GM19468 (cell line): ENCODE results near the gene DNAJC10.
"Not testable (repeated sequence)": the region's sequence is repeated elsewhere in the genome, so short reads cannot be mapped to it uniquely, and the experiment has no call there.

Source experiments
- ATAC-seq: cut with Tn5 transposase; IDR thresholded peaks from one replicate; pipeline ENCODE4 v1.9.1; 2021; ENCODE audit warnings: mild to moderate bottlenecking, moderate library complexity, moderate number of reproducible peaks; ENCODE audit not compliant: unreplicated experiment; ENCODE audit errors: extremely low read depth

The DNAJC10 gene

GRCh38 chr2:182715892-182716649 lies at the start of gene DNAJC10:
Gene DNAJC10, plus strand, starts transcription at chr2:182716257. Its CDS starts 1,830 bp downstream, at chr2:182718087.
- peak; percentile 83 for ATAC-seq

GRCh38 chr2:182666674-182667314 lies 49.3 kb upstream of the DNAJC10 start:
- ATAC-seq = peak; percentile 70

- no peak for ATAC-seq
Observed at GRCh38 chr2:182667315-182667695, 48.8 kb upstream of the DNAJC10 start.

- no peak for ATAC-seq
Observed at GRCh38 chr2:182668671-182669070, 47.4 kb upstream of the DNAJC10 start.

- ATAC-seq = no peak
Observed at GRCh38 chr2:182672466-182673165, 43.4 kb upstream of the DNAJC10 start.

- ATAC-seq = no peak
Observed at GRCh38 chr2:182680837-182681236, 35.2 kb upstream of the DNAJC10 start.

- ATAC-seq = no peak
Observed at GRCh38 chr2:182682210-182682609, 33.8 kb upstream of the DNAJC10 start.

GRCh38 chr2:182685559-182685958 lies 30.5 kb upstream of the DNAJC10 start:
- no peak for ATAC-seq

GRCh38 chr2:182686763-182687162 lies 29.3 kb upstream of the DNAJC10 start:
- ATAC-seq = not testable (repeated sequence)

GRCh38 chr2:182694189-182694588 lies 21.9 kb upstream of the DNAJC10 start:
- ATAC-seq = no peak

- no peak for ATAC-seq
Observed at GRCh38 chr2:182695776-182696175, 20.3 kb upstream of the DNAJC10 start.

GRCh38 chr2:182698671-182699070 lies 17.4 kb upstream of the DNAJC10 start:
- no peak for ATAC-seq

- no peak for ATAC-seq
Observed at GRCh38 chr2:182705761-182706160, 10.3 kb upstream of the DNAJC10 start.

- ATAC-seq = no peak
Observed at GRCh38 chr2:182706751-182707150, 9.3 kb upstream of the DNAJC10 start.

- no peak for ATAC-seq
Observed at GRCh38 chr2:182713601-182714000, 2.5 kb upstream of the DNAJC10 start.

GRCh38 chr2:182715121-182715891 lies 751 bp upstream of the DNAJC10 start:
- no peak for ATAC-seq

GRCh38 chr2:182716650-182716979 lies 558 bp downstream of the DNAJC10 start:
- no peak for ATAC-seq

- no peak for ATAC-seq
Observed at GRCh38 chr2:182717416-182717815, 1.4 kb downstream of the DNAJC10 start.

- ATAC-seq = no peak
Observed at GRCh38 chr2:182717816-182718215, 1.8 kb downstream of the DNAJC10 start.

- no peak for ATAC-seq
Observed at GRCh38 chr2:182718459-182718858, 2.4 kb downstream of the DNAJC10 start.

- not testable (repeated sequence) for ATAC-seq
Observed at GRCh38 chr2:182719116-182719515, 3.1 kb downstream of the DNAJC10 start.
